Measurements from ENCODE around the gene SGSH.
A peak's percentile ranks its signal among the peaks of the same experiment; 100 is the strongest.

Gene SGSH

GRCh38 chr17:80225230-80225629, 5.1 kb upstream of the SGSH start:
- no peak for DNase-seq

DNA sequence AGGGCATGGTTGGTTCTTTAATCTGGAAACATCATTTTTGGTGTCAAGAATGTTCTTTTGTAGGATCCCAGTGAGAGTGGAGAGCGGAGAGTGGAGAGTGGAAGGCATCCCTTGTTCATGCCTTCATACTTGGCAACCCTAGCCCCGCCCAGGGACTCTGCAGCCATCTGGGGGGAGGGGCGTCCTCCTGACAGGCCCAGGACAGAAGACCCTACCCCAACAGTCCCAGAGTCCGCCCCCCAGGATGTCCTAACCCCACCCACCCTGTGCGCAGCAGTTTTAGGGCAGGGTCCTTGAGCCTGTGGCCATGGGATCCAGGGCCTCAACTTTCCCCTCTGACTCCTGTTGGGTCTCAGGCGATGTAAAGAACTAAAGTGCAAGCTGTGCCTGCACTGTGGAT, 4.5 kb upstream of the SGSH start:
- DNase-seq, result no peak

DNA sequence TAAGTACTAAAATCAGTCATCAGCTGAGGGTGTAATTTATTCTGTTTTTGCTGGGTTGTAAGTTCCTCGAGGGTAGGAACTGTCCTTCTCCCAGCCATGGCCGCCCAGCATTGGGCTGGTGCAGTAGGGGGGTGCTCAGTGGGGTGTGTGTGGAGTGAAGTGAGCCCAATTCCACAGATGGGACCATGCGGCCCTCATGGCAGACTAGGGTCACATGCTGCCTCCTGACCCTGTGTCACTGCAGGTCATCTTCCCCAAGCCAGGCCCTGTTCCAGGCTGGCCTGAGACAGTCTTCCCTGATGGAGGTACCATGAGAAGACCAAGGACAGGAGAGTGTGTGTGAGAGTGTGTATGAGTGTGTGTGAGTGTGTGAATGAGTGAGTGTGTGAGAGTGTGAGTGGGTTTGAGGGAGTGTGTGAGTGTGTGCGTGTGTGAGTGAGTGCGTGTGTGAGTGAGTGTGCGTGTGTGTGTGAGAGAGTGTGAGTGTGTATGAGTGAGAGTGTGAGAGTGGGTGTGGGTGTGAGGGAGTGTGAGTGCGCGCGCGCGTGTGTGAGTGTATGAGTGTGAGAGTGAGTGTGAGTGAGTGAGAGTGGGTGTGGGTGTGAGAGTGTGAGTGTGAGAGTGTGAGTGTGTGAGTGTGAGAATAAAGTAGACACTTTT, 3.8 kb upstream of the SGSH start:
- peak in 1 of 3 donors; percentile 27 for DNase-seq

GRCh38 chr17:80223142-80223815, 3.1 kb upstream of the SGSH start:
- DNase-seq, result no peak

DNA sequence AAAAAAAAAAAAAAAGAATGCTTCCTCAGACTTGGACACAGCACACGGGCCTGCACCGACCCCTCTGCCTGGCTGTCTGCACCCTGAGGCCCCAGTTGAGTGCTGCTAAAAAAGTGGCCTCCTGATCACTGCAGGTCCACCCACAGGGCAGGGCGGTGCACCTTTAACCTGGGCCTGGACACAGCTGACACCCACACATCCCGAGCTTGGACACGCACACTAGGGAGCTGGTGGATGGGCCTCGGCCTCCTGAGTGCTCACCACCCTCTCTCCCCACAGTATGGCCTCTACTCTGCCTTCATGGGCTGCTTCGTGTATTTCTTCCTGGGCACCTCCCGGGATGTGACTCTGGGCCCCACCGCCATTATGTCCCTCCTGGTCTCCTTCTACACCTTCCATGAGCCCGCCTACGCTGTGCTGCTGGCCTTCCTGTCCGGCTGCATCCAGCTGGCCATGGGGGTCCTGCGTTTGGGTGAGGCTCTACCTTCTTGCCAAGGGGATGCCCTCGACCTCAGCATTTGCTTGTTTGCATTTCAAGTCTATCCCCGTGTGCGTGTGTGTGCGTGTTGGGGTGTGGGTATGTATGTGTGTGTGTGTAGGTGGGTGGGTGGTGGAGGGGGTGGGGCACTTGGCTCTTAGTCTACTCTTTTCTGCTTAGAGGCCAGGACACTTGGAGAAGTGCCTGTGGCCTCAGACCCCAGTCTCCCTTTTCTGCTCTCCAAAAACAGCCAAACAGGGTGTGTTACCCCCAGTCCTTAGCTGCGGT, 2.4 kb upstream of the SGSH start:
- DNase-seq, result no peak

- no peak for DNase-seq
These were observed 1.4 kb upstream of the SGSH start for GRCh38 chr17:80221351-80222105.

DNA sequence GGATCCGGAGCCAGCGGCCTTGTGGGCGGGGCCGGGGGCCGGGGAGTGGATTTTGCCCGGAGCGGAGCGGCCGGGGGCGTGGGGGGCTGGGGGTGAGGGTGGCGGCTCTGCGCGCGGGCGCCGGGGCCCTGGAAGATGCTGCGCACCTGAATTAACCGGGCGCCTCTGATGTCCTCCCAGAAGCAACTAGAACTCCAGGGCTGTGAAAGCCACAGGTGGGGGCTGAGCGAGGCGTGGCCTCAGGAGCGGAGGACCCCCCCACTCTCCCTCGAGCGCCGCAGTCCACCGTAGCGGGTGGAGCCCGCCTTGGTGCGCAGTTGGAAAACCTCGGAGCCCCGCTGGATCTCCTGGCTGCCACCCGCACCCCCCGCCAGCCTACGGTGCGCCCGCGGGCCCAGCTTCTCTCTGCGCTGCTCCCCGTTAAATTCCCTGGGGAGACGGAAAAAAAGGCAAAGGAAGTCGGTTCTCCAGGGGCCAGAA, 643 bp upstream of the SGSH start:
- peak in 1 of 3 donors; percentile 31 for DNase-seq

DNA sequence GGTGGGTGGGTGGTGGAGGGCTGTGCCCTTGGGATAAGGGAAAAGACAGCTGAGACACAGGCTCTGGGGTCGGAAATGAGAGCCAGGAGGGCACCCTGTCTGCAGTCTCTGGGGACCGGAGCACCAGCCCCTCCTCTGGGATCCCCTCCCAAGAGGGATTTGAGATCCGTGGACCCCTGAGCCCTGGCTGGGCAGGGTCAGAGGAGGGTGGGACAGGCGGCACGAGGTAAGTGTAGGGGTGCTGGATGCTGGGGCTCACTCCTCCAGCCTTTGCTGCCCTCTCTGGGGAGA, 425 bp downstream of the SGSH start:
- DNase-seq, result no peak

GRCh38 chr17:80219013-80219762, 945 bp downstream of the SGSH start:
- peak; percentile 97 to 99 (median 98) for DNase-seq

- DNase-seq, result no peak
These were observed 1.7 kb downstream of the SGSH start for GRCh38 chr17:80218391-80218790.

GRCh38 chr17:80217703-80218362, 2.3 kb downstream of the SGSH start:
- no peak for DNase-seq

DNA sequence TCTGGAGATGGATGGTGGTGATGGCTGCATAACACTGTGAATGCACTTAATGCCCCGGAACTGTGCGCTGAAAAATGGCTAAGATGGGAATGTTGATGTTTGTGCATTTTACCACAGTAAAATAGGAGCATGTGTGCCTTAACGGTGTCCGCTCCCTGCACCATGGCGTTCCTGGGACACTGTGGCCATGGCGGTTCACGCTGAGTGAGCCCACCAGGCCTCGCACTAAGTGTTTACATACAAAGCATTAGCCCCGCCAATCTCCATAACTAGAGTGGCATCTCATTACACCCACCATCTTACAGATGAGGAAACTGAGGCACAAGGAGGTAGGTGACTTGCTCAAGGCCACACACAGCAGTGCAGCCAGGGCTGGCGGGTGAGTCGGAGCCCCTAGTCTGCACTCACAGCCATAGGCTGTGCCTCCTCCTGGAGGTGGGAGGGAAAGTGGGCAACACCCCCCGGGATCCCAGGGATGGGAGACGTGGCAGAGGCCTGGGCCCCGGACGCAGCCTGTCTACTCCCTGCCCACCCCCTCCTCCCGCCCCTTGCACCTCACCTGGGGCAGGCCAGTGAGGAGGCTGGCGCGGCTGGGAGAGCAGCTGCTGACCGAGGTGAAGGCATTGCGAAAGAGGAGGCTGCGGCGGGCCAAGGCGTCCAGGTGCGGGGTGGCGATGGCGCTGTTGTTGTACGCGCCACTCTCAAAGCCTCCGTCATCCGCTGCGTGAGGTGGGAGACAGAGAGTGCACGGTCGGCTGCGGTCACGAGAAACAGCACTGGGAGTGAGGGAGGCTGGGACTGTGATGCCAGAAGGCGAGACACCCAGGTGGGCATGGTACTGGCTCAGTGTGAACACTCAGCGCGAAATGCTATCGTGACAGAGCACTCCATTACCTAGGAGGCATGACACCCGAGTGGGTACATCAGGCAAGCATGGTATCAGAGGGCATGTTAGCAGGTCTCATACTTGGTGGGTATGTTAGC, 3.4 kb downstream of the SGSH start:
- DNase-seq, result no peak

DNA sequence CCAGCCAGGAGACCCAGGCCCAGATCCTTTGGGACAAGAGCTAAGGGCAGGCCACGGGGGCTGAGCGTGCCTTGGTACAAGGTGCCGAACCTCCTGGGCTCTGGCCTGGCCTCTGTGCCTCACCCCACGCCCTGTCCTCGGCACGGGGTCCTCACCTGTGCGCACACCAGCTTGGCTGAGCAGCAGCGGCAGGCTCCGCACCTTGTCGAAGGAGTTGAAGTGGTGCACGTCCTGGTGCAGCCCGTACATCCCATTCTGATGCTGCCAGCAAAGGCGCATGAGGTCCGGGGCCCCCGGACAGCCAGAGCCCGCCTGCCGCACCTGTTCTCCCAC, 5.3 kb downstream of the SGSH start:
- no peak for DNase-seq

- DNase-seq, result no peak
These were observed 5.9 kb downstream of the SGSH start for GRCh38 chr17:80214012-80214877.

GRCh38 chr17:80213643-80213975, 6.5 kb downstream of the SGSH start:
- no peak for DNase-seq

DNA sequence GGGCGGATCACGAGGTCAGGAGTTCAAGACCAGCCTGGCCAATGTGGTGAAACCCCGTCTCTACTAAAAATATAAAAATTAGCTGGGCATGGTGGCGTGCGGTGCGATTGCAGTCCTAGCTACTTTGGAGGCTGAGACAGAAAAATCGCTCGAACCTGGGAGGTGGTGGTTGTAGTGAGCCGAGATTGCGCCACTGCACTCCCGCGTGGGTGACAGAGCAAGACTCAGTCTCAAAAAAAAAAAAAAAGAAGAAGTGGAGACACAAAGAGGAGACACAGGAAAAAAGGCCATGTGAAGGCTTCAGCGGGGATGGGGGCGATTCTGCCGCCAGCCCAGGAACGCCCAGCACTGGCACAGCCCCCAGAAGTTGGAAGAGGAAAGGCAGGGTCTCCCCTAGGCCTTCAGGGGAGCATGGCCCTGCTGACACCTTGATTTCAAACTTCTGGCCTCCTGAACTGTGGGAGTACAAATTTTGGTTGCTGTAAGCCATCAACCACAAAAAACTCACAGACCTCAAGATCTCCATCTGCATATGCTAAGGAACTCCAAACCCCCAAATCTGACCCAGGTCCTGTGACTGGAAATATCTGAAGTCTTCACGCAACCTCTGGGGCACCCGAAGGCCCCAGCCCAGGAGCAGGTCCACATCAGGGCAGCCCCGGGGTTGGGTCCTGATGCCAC, 7.0 kb downstream of the SGSH start:
- peak; percentile 82 to 89 (median 88) for DNase-seq

- DNase-seq, result no peak
These were observed 7.6 kb downstream of the SGSH start for GRCh38 chr17:80212511-80212910.

GRCh38 chr17:80212109-80212508, 8.0 kb downstream of the SGSH start:
- DNase-seq, result no peak

DNA sequence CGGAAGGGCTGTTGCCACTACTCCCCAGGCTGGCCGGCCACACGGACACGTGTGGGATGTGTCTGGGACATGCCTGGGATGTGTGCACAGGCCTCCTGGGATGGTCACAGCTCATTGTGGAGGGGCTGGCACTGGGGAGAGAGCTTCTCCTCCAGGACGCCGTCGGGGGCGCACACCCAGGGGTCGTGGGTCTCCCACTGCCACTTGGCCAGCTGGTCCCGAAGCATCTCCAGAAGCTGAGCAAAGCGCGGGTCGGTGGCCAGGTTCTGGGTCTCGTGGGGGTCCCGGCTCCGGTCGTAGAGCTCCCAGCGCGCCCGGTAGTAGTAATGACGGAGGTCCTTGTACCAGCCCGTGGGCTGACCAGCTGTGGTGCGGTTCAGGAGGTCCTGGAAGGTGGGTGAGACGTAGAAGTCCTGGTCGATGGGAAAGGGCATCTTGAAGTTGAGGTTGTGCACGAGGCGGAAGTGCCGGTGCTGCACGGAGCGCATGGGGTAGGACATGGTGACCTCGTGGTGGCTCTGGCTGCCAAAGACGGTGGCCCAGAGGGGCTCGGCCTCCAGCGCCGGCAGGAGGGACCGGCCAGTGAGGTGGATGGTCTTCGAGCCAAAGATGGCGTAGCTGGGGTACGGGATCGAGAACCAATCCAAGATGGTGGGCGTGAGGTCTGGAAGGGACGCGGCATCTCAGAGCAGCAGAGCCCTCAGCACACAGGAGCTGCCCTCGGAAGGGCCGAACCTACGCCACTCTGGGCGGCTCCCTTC, 9.6 kb downstream of the SGSH start:
- no peak for DNase-seq

All from suppressor macrophage treated with lipopolysaccharide for 1 hour (primary cell).